Karpas-422 (cell line): Measurements from ENCODE around the gene NELL2. TPM values are rescaled to one million over a fixed set of nuclear protein-coding genes. Genes with fewer than 3 reads are reported as not detected.
"Not testable (repeated sequence)": the region's sequence is repeated elsewhere in the genome, so short reads cannot be mapped to it uniquely, and the experiment has no call there.

Source experiments
- DNase-seq: peaks from one replicate; pipeline ENCODE4 v3.0.0-alpha.2; 2015
- H2AFZ ChIP-seq: fragments of 200-600 bp; sonication (generic); 2 replicates; pipeline ENCODE4 v1.6.1; 2014; ENCODE audit warnings: antibody characterized with exemption, low read length, mixed read lengths
- H3K27ac ChIP-seq: fragments of 200-600 bp; sonication (generic); 2 replicates; pipeline ENCODE4 v1.5.1; 2014; ENCODE audit warnings: mild to moderate bottlenecking, low read length, moderate library complexity
- H3K27me3 ChIP-seq: fragments of 200-600 bp; sonication (generic); 2 replicates; pipeline ENCODE4 v1.6.1; 2014; ENCODE audit warnings: low read length, mixed read lengths
- H3K36me3 ChIP-seq: fragments of 200-600 bp; sonication (generic); 2 replicates; pipeline ENCODE4 v1.6.1; 2014; ENCODE audit warnings: low read length, mixed read lengths; ENCODE audit not compliant: insufficient read depth
- H3K4me1 ChIP-seq: fragments of 200-600 bp; sonication (generic); 2 replicates; pipeline ENCODE4 v1.6.1; 2014; ENCODE audit warnings: mild to moderate bottlenecking, low read length, mixed read lengths
- H3K4me2 ChIP-seq: fragments of 200-600 bp; sonication (generic); 2 replicates; pipeline ENCODE4 v1.6.1; 2014; ENCODE audit warnings: low read length, low read depth, mild to moderate bottlenecking; ENCODE audit not compliant: poor library complexity, severe bottlenecking
- H3K4me3 ChIP-seq: fragments of 200-600 bp; sonication (generic); 2 replicates; pipeline ENCODE4 v1.5.1; 2014; ENCODE audit warnings: mild to moderate bottlenecking, antibody characterized with exemption, low read length, mixed read lengths
- H3K79me2 ChIP-seq: fragments of 200-600 bp; sonication (generic); 2 replicates; pipeline ENCODE4 v1.6.1; 2014; ENCODE audit warnings: mild to moderate bottlenecking, low read length, mixed read lengths
- H3K9ac ChIP-seq: fragments of 200-600 bp; sonication (generic); 2 replicates; pipeline ENCODE4 v1.6.0; 2014; ENCODE audit warnings: low read length
- H3K9me2 ChIP-seq: fragments of 200-600 bp; sonication (generic), shearing (Covaris generic); replicated peaks from 2 replicates; pipeline ENCODE4 v1.6.0; 2014; ENCODE audit warnings: mild to moderate bottlenecking, low read length, moderate library complexity; ENCODE audit not compliant: insufficient read depth
- H3K9me3 ChIP-seq: fragments of 300-700, 200-600 bp; sonication (generic); 2 replicates; pipeline ENCODE4 v1.6.1; 2014; ENCODE audit warnings: low read length, mixed read lengths
- H4K20me1 ChIP-seq: fragments of 200-600 bp; sonication (generic); 2 replicates; pipeline ENCODE4 v1.6.1; 2014; ENCODE audit warnings: mild to moderate bottlenecking, antibody characterized with exemption, low read length, low read depth; ENCODE audit not compliant: insufficient read depth
- total RNA-seq: library from RNA; depleted of rRNA; stranded (reverse); fragments of >200 nt; shearing (Covaris generic); gene quantifications from 2 replicates; pipeline ENCODE4 v1.2.3, GENCODE V29; 2014; ENCODE audit warnings: low replicate concordance

The NELL2 gene
- total RNA-seq, 1 experiment from 2014 or later: 188 TPM

DNA sequence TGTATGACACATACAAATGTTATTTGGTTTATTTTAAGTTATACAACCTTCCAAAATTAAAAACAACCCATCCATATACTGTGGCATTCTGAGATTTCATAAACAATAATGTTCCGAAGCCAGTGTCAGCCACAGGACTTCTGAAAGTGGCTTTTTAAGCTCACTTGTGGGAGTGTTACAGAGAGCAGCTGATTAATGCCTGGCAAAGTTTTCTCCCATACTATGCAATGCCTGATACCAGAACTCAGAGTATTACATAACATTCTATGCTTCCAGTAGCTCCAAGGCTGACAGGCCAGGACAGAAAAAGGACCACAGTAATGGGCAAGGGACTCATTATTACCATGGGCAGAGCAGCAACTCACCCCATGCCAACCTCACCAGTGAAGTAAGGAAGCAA, 29.3 kb downstream of the NELL2 start:
- H3K4me2 ChIP-seq: no peak overlapping the region
- no peaks in the 10 kb centered on the region for H3K36me3 ChIP-seq
- H3K4me1 ChIP-seq: peaks cover 49% of the 10 kb centered on the region
- H3K9me2 ChIP-seq: no peaks in the 10 kb centered on the region
- no peaks in the 10 kb centered on the region for H3K27me3 ChIP-seq
- no peak overlapping the region for H2AFZ ChIP-seq
- H3K9ac ChIP-seq: no peak overlapping the region
- no peak overlapping the region for H3K4me3 ChIP-seq
- H3K79me2 ChIP-seq: peaks cover 94% of the 10 kb centered on the region
- no peaks in the 10 kb centered on the region for H4K20me1 ChIP-seq
- DNase-seq: no peak
- peak overlapping the region; percentile 85 for H3K27ac ChIP-seq
- no peaks in the 10 kb centered on the region for H3K9me3 ChIP-seq

- no peak overlapping the region for H3K4me2 ChIP-seq
- H3K27ac ChIP-seq: no peak overlapping the region
- no peaks in the 10 kb centered on the region for H4K20me1 ChIP-seq
- no peaks in the 10 kb centered on the region for H3K9me2 ChIP-seq
- no peaks in the 10 kb centered on the region for H3K36me3 ChIP-seq
- H2AFZ ChIP-seq: no peak overlapping the region
- no peaks in the 10 kb centered on the region for H3K9me3 ChIP-seq
- no peak overlapping the region for H3K4me3 ChIP-seq
- peaks cover 11% of the 10 kb centered on the region for H3K4me1 ChIP-seq
- peaks cover 97% of the 10 kb centered on the region for H3K79me2 ChIP-seq
- H3K9ac ChIP-seq: no peak overlapping the region
- H3K27me3 ChIP-seq: no peaks in the 10 kb centered on the region
- no peak for DNase-seq
Observed at GRCh38 chr12:44842669-44843068, 33.4 kb downstream of the NELL2 start.

GRCh38 chr12:44839785-44840184, 36.3 kb downstream of the NELL2 start:
- Histone ChIP-seq H4K20me1 (no peaks in the 10 kb centered on the region), H3K4me1 (peaks cover 6% of the 10 kb centered on the region; the same call in 1 of the 2 replicates), H3K27me3 (no peaks in the 10 kb centered on the region), H3K9me3 (no peaks in the 10 kb centered on the region), H3K4me2 (no peak overlapping the region), H3K27ac (no peak overlapping the region), H3K9me2 (no peaks in the 10 kb centered on the region), H3K79me2 (peaks cover 97% of the 10 kb centered on the region), H3K4me3 (no peak overlapping the region), H3K36me3 (no peaks in the 10 kb centered on the region), H3K9ac (no peak overlapping the region), H2AFZ (no peak overlapping the region)
- DNase-seq: no peak

- H3K27ac ChIP-seq: no peak overlapping the region
- H2AFZ ChIP-seq: no peak overlapping the region
- H3K4me2 ChIP-seq: no peak overlapping the region
- no peak overlapping the region for H3K9ac ChIP-seq
- peaks cover 16% of the 10 kb centered on the region for H3K4me1 ChIP-seq
- DNase-seq: no peak
- H3K79me2 ChIP-seq: peaks cover 91% of the 10 kb centered on the region
- H3K27me3 ChIP-seq: no peaks in the 10 kb centered on the region
- H3K9me2 ChIP-seq: no peaks in the 10 kb centered on the region
- H3K36me3 ChIP-seq: no peaks in the 10 kb centered on the region
- H4K20me1 ChIP-seq: no peaks in the 10 kb centered on the region
- no peaks in the 10 kb centered on the region for H3K9me3 ChIP-seq
- no peak overlapping the region for H3K4me3 ChIP-seq
Observed at GRCh38 chr12:44837114-44837755, 38.9 kb downstream of the NELL2 start.

GRCh38 chr12:44835641-44836379, 40.3 kb downstream of the NELL2 start:
- no peak overlapping the region for H2AFZ ChIP-seq
- no peaks in the 10 kb centered on the region for H4K20me1 ChIP-seq
- no peak overlapping the region for H3K4me3 ChIP-seq
- no peaks in the 10 kb centered on the region for H3K36me3 ChIP-seq
- H3K27me3 ChIP-seq: no peaks in the 10 kb centered on the region
- no peak for DNase-seq
- no peaks in the 10 kb centered on the region for H3K9me2 ChIP-seq
- no peak overlapping the region for H3K27ac ChIP-seq
- H3K9ac ChIP-seq: no peak overlapping the region
- H3K9me3 ChIP-seq: no peaks in the 10 kb centered on the region
- H3K4me2 ChIP-seq: no peak overlapping the region
- peaks cover 28% of the 10 kb centered on the region for H3K4me1 ChIP-seq
- peaks cover 93% of the 10 kb centered on the region for H3K79me2 ChIP-seq

- not testable (repeated sequence) for H3K9ac ChIP-seq, H2AFZ ChIP-seq, H4K20me1 ChIP-seq, H3K27me3 ChIP-seq, DNase-seq, H3K27ac ChIP-seq, H3K9me2 ChIP-seq, H3K4me2 ChIP-seq, H3K9me3 ChIP-seq, H3K36me3 ChIP-seq, H3K4me3 ChIP-seq
- Histone ChIP-seq H3K4me1 (peaks cover 33% of the 10 kb centered on the region), H3K79me2 (peaks cover 93% of the 10 kb centered on the region)
Observed at GRCh38 chr12:44834996-44835395, 41.1 kb downstream of the NELL2 start.

GRCh38 chr12:44833561-44833960, 42.6 kb downstream of the NELL2 start:
- Histone ChIP-seq H3K27ac (no peak overlapping the region), H3K4me1 (peaks cover 34% of the 10 kb centered on the region)

GRCh38 chr12:44830566-44831055, 45.5 kb downstream of the NELL2 start:
- no peaks in the 10 kb centered on the region for H3K9me3 ChIP-seq
- H4K20me1 ChIP-seq: no peaks in the 10 kb centered on the region
- no peak overlapping the region for H3K27ac ChIP-seq
- no peaks in the 10 kb centered on the region for H3K36me3 ChIP-seq
- peaks cover 91% of the 10 kb centered on the region for H3K79me2 ChIP-seq
- no peak overlapping the region for H3K9ac ChIP-seq
- H3K9me2 ChIP-seq: no peaks in the 10 kb centered on the region
- H3K4me1 ChIP-seq: peaks cover 31% of the 10 kb centered on the region
- H3K4me3 ChIP-seq: no peak overlapping the region
- no peak overlapping the region for H2AFZ ChIP-seq
- no peaks in the 10 kb centered on the region for H3K27me3 ChIP-seq
- no peak for DNase-seq
- no peak overlapping the region for H3K4me2 ChIP-seq

More at GRCh38 chr12:44833561-44833960, 42.6 kb downstream of the NELL2 start:
- H3K4me3 ChIP-seq: no peak overlapping the region
- no peak overlapping the region for H2AFZ ChIP-seq
- H3K4me2 ChIP-seq: no peak overlapping the region
- H3K9me3 ChIP-seq: no peaks in the 10 kb centered on the region
- no peaks in the 10 kb centered on the region for H4K20me1 ChIP-seq
- DNase-seq: no peak
- peaks cover 92% of the 10 kb centered on the region for H3K79me2 ChIP-seq
- no peaks in the 10 kb centered on the region for H3K9me2 ChIP-seq
- no peak overlapping the region for H3K9ac ChIP-seq
- H3K36me3 ChIP-seq: no peaks in the 10 kb centered on the region
- no peaks in the 10 kb centered on the region for H3K27me3 ChIP-seq
